OCI-LY3 (cell line): Measurements from ENCODE around the gene UBTD1.

Source experiments
- H2AFZ ChIP-seq: fragments of 200-600, 300-600 bp; shearing (Covaris generic); 2 replicates; pipeline ENCODE4 v1.6.0; 2014; ENCODE audit warnings: antibody characterized with exemption, low read depth, low read length
- H3K27ac ChIP-seq: fragments of 200-600, 300-600 bp; sonication (generic); 2 replicates; pipeline ENCODE4 v1.5.1; 2014; ENCODE audit warnings: mild to moderate bottlenecking, low read length, moderate library complexity, mixed read lengths
- H3K27me3 ChIP-seq: fragments of 200-600, 300-600 bp; sonication (generic); 2 replicates; pipeline ENCODE4 v1.6.1; 2014; ENCODE audit warnings: low read depth, low read length, mixed read lengths
- H3K36me3 ChIP-seq: fragments of 200-600, 300-600 bp; sonication (generic); replicated peaks from 2 replicates; pipeline ENCODE3; 2014; ENCODE audit warnings: low read depth, low read length, mixed read lengths
- H3K4me1 ChIP-seq: fragments of 300-600, 200-600 bp; sonication (generic); 2 replicates; pipeline ENCODE4 v1.6.1; 2014; ENCODE audit warnings: low read length, mixed read lengths
- H3K4me2 ChIP-seq: fragments of 200-600, 300-600 bp; sonication (generic); 2 replicates; pipeline ENCODE4 v1.6.1; 2014; ENCODE audit warnings: low read length, mixed read lengths
- H3K4me3 ChIP-seq: fragments of 300-600, 200-600 bp; sonication (generic); 2 replicates; pipeline ENCODE4 v1.5.1; 2014; ENCODE audit warnings: antibody characterized with exemption, mild to moderate bottlenecking, low read length, moderate library complexity
- H3K79me2 ChIP-seq: fragments of 300-600, 200-600 bp; shearing (Covaris generic); 2 replicates; pipeline ENCODE4 v1.6.1; 2014; ENCODE audit warnings: mild to moderate bottlenecking, low read length, mixed read lengths
- H3K9ac ChIP-seq: fragments of 300-600, 200-600 bp; shearing (Covaris generic); 2 replicates; pipeline ENCODE4 v1.6.0; 2014; ENCODE audit warnings: mild to moderate bottlenecking, low read length, moderate library complexity
- H3K9me3 ChIP-seq: fragments of 200-600, 300-600 bp; shearing (Covaris generic); 2 replicates; pipeline ENCODE4 v1.6.1; 2014; ENCODE audit warnings: low read length, mixed read lengths; ENCODE audit not compliant: insufficient read depth
- H4K20me1 ChIP-seq: fragments of 200-600, 300-600 bp; sonication (generic); 2 replicates; pipeline ENCODE4 v1.6.1; 2016; ENCODE audit warnings: low read length, mixed read lengths; ENCODE audit not compliant: insufficient read depth
- CTCF ChIP-seq: fragments of 200-600, 300-600 bp; sonication (generic); IDR thresholded peaks from 2 replicates; pipeline ENCODE4 v1.5.1; 2014; ENCODE audit warnings: antibody characterized with exemption, low read length, low read depth
- EZH2phosphoT487 ChIP-seq: fragments of 200-600 bp; shearing (Covaris generic); IDR thresholded peaks from 2 replicates; pipeline ENCODE4 v1.6.1; 2018; ENCODE audit warnings: antibody characterized with exemption, mixed run types, low read depth

UBTD1 gene

GRCh38 chr10:97483506-97483905 is 15.2 kb upstream of the UBTD1 start:
- Histone ChIP-seq H3K27ac (no peak overlapping the region), H3K79me2 (peaks cover 24% of the 10 kb centered on the region), H3K4me1 (peaks cover 1% of the 10 kb centered on the region; the same call in 1 of the 2 replicates), H3K4me2 (no peak overlapping the region), H3K4me3 (no peak overlapping the region), H2AFZ (no peak overlapping the region), H3K36me3 (peaks cover 3% of the 10 kb centered on the region), H4K20me1 (no peaks in the 10 kb centered on the region), H3K9ac (no peak overlapping the region), H3K9me3 (no peaks in the 10 kb centered on the region), H3K27me3 (no peaks in the 10 kb centered on the region)
- TF ChIP-seq EZH2phosphoT487 (no peak), CTCF (no peak)

- H3K27me3 ChIP-seq, result no peaks in the 10 kb centered on the region
- H3K9ac ChIP-seq, result no peak overlapping the region
- no peak overlapping the region for H3K4me3 ChIP-seq
- H2AFZ ChIP-seq, result no peak overlapping the region
- no peaks in the 10 kb centered on the region for H3K9me3 ChIP-seq
- H3K27ac ChIP-seq, result no peak overlapping the region
- no peaks in the 10 kb centered on the region for H4K20me1 ChIP-seq
- TF ChIP-seq CTCF, result no peak
- no peak for TF ChIP-seq EZH2phosphoT487
- no peaks in the 10 kb centered on the region for H3K4me1 ChIP-seq
- H3K79me2 ChIP-seq, result peaks cover 28% of the 10 kb centered on the region
- H3K36me3 ChIP-seq, result peaks cover 3% of the 10 kb centered on the region
- H3K4me2 ChIP-seq, result no peak overlapping the region
Measured at GRCh38 chr10:97483921-97484320, 14.8 kb upstream of the UBTD1 start.

- Histone ChIP-seq H2AFZ (no peak overlapping the region), H3K27me3 (no peaks in the 10 kb centered on the region), H3K9me3 (no peaks in the 10 kb centered on the region), H3K4me2 (no peak overlapping the region), H3K4me3 (no peak overlapping the region), H3K79me2 (peaks cover 47% of the 10 kb centered on the region), H3K27ac (no peak overlapping the region), H3K4me1 (no peaks in the 10 kb centered on the region), H4K20me1 (peaks cover 6% of the 10 kb centered on the region; the same call in 1 of the 2 replicates), H3K9ac (no peak overlapping the region), H3K36me3 (peaks cover under 1% of the 10 kb centered on the region)
- TF ChIP-seq CTCF, result no peak
- no peak for TF ChIP-seq EZH2phosphoT487
Measured at GRCh38 chr10:97485647-97486281, 13.0 kb upstream of the UBTD1 start.

- no peak overlapping the region for H3K4me2 ChIP-seq
- TF ChIP-seq EZH2phosphoT487 (no peak), CTCF (no peak)
- H3K4me1 ChIP-seq, result no peaks in the 10 kb centered on the region
- no peak overlapping the region for H3K9ac ChIP-seq
- no peak overlapping the region for H3K27ac ChIP-seq
- peaks cover 85% of the 10 kb centered on the region for H3K79me2 ChIP-seq
- H3K36me3 ChIP-seq, result no peaks in the 10 kb centered on the region
- H3K9me3 ChIP-seq, result no peaks in the 10 kb centered on the region
- H2AFZ ChIP-seq, result no peak overlapping the region
- H4K20me1 ChIP-seq, result peaks cover 14% of the 10 kb centered on the region; the same call in 1 of the 2 replicates
- no peaks in the 10 kb centered on the region for H3K27me3 ChIP-seq
- no peak overlapping the region for H3K4me3 ChIP-seq
Measured at GRCh38 chr10:97490592-97490991, 8.1 kb upstream of the UBTD1 start.
